ENCODE data around the gene ABCA2. TPM values are rescaled to one million over a fixed set of nuclear protein-coding genes. Genes with fewer than 3 reads are reported as not detected.

Gene ABCA2
- total RNA-seq, 3 donors from 2014 or later, result 17.0 to 30.6 (median 18.9) TPM

GRCh38 chr9:137023157-137023556 lies 4.9 kb downstream of the ABCA2 start:
- no peak for DNase-seq (ENCODE audit: low spot score in 2 of 2)
- Histone ChIP-seq H3K9me3 (no peaks in the 10 kb centered on the region), H3K4me1 (peaks cover 7 to 21% of the 10 kb centered on the region in 2 donors), H3K36me3 (no peaks in the 10 kb centered on the region), H3K27ac (peak overlapping the region in 1 of 2 donors; percentile 32), H3K4me3 (no peak overlapping the region), H3K27me3 (no peaks in the 10 kb centered on the region)
- no peak for TF ChIP-seq POLR2AphosphoS5 (IDR thresholded peaks at IDR 0.05)
- no peak for TF ChIP-seq CTCF (IDR thresholded peaks at IDR 0.05)
- TF ChIP-seq POLR2A (IDR thresholded peaks at IDR 0.05), result no peak
- intact Hi-C loops (cut with DNase I; ENCODE audit: low total_unique reads), result no loop called here

- Histone ChIP-seq H3K9me3 (no peaks in the 10 kb centered on the region), H3K27ac (peak overlapping the region in 1 of 2 donors; percentile 43), H3K4me1 (peaks cover 7 to 21% of the 10 kb centered on the region in 2 donors), H3K27me3 (no peaks in the 10 kb centered on the region), H3K36me3 (no peaks in the 10 kb centered on the region), H3K4me3 (no peak overlapping the region)
- intact Hi-C loops (cut with DNase I; ENCODE audit: low total_unique reads), result no loop called here
- DNase-seq (ENCODE audit: low spot score in 2 of 2), result no peak
- no peak for TF ChIP-seq POLR2AphosphoS5 (IDR thresholded peaks at IDR 0.05)
- no peak for TF ChIP-seq POLR2A (IDR thresholded peaks at IDR 0.05)
- no peak for TF ChIP-seq CTCF (IDR thresholded peaks at IDR 0.05)
Observed at GRCh38 chr9:137022662-137023008, 5.4 kb downstream of the ABCA2 start.

- Histone ChIP-seq H3K27ac (peak overlapping the region in 1 of 2 donors; percentile 43), H3K4me1 (peaks cover 2 to 16% of the 10 kb centered on the region in 2 donors), H3K36me3 (no peaks in the 10 kb centered on the region), H3K27me3 (no peaks in the 10 kb centered on the region), H3K4me3 (no peak overlapping the region), H3K9me3 (no peaks in the 10 kb centered on the region)
- peak in 1 of 2 donors; percentile 69 for DNase-seq (ENCODE audit: low spot score in 2 of 2)
- intact Hi-C loops (cut with DNase I; ENCODE audit: low total_unique reads), result no loop called here
- TF ChIP-seq POLR2AphosphoS5 (IDR thresholded peaks at IDR 0.05) (no peak), POLR2A (IDR thresholded peaks at IDR 0.05) (no peak)
Observed at GRCh38 chr9:137021979-137022661, 5.9 kb downstream of the ABCA2 start.

- Histone ChIP-seq H3K27ac (no peak overlapping the region), H3K4me1 (peaks cover 0 to 11% of the 10 kb centered on the region in 2 donors), H3K4me3 (no peak overlapping the region), H3K36me3 (no peaks in the 10 kb centered on the region), H3K27me3 (no peaks in the 10 kb centered on the region), H3K9me3 (no peaks in the 10 kb centered on the region)
- DNase-seq (ENCODE audit: low spot score in 2 of 2), result no peak
- TF ChIP-seq POLR2A (IDR thresholded peaks at IDR 0.05), result no peak
- no peak for TF ChIP-seq CTCF (IDR thresholded peaks at IDR 0.05)
- TF ChIP-seq POLR2AphosphoS5 (IDR thresholded peaks at IDR 0.05), result no peak
- intact Hi-C loops (cut with DNase I; ENCODE audit: low total_unique reads), result no loop called here
Observed at GRCh38 chr9:137021568-137021978, 6.5 kb downstream of the ABCA2 start.

- intact Hi-C loops (cut with DNase I; ENCODE audit: low total_unique reads), result no loop called here
- TF ChIP-seq CTCF (IDR thresholded peaks at IDR 0.05) (no peak), POLR2A (IDR thresholded peaks at IDR 0.05) (no peak), POLR2AphosphoS5 (IDR thresholded peaks at IDR 0.05) (no peak)
- no peak for DNase-seq (ENCODE audit: low spot score in 2 of 2)
- Histone ChIP-seq H3K27me3 (no peaks in the 10 kb centered on the region), H3K4me1 (peaks cover 0 to 5% of the 10 kb centered on the region in 2 donors), H3K27ac (no peak overlapping the region), H3K36me3 (no peaks in the 10 kb centered on the region), H3K4me3 (no peak overlapping the region), H3K9me3 (no peaks in the 10 kb centered on the region)
Observed at GRCh38 chr9:137020771-137021567, 7.1 kb downstream of the ABCA2 start.

All from breast epithelium (tissue), 4 donors.